ENCODE data around the gene TP73.

DNA sequence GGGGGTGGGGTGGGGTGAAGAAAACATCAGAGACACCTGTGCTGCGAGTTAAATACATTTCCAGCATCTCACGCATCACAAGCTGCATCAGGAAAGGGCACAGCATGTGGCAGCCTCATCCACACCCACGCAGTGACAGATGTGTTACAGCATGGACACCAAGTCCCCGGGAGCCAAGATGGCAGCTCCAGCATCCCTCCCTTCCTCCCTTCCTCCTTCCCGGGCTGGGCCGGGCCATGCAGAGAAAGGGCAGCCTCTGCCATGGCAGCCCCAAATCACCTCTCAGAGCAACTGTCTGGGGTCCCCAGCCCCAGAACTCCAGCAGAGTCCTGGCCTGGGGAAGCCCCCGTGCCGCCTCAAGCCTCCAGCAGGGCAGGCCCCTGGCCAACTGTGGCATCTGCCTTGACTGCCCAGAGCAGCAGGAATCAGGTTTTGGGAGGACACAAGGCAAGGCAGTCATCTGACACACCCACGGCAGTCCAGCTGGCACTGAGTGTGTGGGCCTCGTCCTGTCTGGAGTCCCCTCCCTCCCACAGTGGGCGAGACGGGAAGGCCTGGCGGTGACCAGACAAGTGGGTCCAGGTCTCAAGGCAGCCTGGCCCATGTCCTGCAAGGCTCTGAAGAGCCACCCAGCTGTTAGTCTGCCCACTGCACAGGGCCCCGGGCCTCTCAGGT lies 126.4 kb downstream of the TP73 start:
- TF ChIP-seq POLR2A (IDR thresholded peaks at IDR 0.05), result no peak
- TF ChIP-seq, protein P1, sequence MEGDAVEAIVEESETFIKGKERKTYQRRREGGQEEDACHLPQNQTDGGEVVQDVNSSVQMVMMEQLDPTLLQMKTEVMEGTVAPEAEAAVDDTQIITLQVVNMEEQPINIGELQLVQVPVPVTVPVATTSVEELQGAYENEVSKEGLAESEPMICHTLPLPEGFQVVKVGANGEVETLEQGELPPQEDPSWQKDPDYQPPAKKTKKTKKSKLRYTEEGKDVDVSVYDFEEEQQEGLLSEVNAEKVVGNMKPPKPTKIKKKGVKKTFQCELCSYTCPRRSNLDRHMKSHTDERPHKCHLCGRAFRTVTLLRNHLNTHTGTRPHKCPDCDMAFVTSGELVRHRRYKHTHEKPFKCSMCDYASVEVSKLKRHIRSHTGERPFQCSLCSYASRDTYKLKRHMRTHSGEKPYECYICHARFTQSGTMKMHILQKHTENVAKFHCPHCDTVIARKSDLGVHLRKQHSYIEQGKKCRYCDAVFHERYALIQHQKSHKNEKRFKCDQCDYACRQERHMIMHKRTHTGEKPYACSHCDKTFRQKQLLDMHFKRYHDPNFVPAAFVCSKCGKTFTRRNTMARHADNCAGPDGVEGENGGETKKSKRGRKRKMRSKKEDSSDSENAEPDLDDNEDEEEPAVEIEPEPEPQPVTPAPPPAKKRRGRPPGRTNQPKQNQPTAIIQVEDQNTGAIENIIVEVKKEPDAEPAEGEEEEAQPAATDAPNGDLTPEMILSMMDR (IDR thresholded peaks at IDR 0.05), result no peak
